DMS153 treated with DMSO at 0.1 percent for 48 hours (cell line): Measurements from ENCODE around the gene PDXK.

Source experiments
- DNase-seq: peaks from one replicate; lab custom pipeline; 2025; ENCODE audit not compliant: unreplicated experiment; lab: John Stamatoyannopoulos, UW

Gene PDXK

GRCh38 chr21:43740497-43741156 lies 21.7 kb downstream of the PDXK start:
- DNase-seq, result no peak

GRCh38 chr21:43741423-43742096 lies 22.6 kb downstream of the PDXK start:
- DNase-seq, result no peak

DNA sequence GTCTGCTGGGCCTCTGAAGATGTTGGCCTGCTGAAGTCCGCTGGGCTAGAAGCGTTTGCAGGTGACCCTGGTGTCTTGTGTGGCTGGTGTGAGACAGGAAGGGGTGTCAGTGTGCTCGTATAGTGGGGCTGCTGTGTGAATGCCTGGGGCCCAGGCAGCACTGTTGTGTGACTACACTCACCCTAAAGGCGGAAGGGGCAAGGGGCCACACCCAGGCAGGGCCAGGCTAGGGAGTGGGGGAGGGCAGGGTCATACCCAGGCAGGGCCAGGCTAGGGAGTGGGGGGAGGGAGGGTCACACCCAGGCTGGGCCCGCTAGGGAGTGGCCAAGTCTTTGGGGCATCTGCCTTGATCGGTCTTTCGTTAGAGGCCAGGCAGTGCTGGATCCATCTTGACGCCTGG lies 25.0 kb downstream of the PDXK start:
- no peak for DNase-seq

- DNase-seq, result no peak
Observed at GRCh38 chr21:43744725-43745124, 25.8 kb downstream of the PDXK start.

- no peak for DNase-seq
Observed at GRCh38 chr21:43745772-43746517, 27.0 kb downstream of the PDXK start.

DNA sequence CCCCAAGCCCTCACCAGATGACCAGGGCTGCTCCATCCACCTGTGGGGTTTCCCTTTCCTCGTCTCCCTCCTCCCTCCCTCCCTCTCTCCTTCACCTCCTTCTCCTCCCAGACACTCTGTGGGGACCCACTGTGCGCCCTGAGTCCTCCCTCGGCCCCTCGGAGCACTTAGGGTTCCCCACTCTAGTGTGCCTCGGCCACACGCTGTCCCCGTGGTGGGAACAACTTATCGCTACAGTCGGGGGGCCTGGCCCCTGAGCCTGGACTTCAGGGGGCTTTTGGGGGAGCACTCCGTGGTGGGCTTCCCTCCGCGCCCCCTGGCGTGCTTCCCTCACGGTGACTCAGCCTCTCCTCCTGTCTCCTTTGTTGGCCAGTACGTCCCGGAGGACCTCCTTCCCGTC lies 29.7 kb downstream of the PDXK start:
- DNase-seq, result no peak

GRCh38 chr21:43749651-43750262 lies 30.8 kb downstream of the PDXK start:
- DNase-seq, result no peak

GRCh38 chr21:43750339-43751033 lies 31.6 kb downstream of the PDXK start:
- DNase-seq, result no peak

GRCh38 chr21:43751955-43752591 lies 33.1 kb downstream of the PDXK start:
- DNase-seq, result no peak

DNA sequence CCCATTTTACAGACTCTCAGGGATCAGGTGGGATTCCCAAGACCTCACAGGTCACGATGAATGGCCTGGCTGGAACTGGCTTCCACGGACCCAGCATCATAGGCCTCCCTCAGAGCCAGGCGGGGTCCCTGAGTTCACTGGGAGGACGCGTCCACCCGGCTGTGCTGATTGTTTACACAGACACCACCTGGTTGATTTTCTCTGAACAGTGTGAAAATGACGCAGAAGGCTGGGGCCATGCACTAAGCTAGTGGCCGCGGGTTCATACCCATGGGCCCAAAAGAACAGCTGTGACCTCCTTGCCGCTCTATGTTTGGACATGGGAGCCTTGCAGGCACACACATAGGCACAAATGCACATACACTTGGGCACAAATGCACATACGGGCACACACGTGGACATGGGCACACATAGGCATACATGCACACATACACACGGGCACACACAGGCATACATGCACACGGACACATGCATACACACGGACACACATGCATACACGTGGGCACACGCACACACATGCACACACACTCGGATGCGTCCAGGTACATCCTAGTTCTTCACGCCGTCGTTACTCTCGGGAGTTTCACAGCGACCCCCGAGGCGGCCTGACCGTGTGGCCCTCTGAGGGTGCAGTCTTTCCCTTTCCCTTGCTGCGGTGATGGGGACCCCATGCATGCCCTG lies 34.0 kb downstream of the PDXK start:
- no peak for DNase-seq

- DNase-seq, result no peak
Observed at GRCh38 chr21:43753439-43753799, 34.5 kb downstream of the PDXK start.

DNA sequence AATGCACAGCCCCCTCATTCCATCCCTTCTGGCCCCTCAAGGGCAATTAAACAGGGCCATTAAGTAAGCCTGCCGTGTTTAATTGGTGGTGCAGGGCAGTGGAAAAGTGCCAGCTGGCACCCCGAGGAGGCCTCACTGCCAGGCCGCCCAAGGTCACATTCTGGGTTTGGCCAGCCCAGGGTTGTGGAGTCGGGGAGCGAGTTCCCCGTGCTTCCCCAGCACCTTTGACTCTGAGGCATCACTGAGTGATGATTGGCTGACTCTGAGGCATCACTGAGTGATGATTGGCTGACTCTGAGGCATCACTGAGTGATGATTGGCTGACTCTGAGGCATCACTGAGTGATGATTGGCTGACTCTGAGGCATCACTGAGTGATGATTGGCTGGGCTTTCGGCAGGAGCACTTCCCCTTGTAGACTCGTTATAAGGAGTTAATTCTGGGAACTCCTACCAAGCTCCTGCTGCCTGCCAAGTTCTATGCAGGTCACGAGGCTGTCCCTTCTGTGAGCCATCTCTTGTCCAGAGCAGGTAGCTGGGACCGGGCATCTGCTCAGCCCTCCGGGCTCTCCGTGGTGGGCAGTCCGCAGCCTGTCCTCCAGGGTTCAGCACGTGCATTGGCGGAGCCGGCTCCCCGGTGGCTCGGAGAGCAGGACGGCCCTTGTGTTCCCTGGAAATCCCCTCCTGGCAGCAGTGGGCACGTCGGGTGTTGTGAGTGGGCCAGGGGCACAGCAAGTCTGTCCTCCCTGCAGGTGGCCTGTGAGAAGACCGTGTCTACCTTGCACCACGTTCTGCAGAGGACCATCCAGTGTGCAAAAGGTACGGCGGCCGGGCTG lies 36.2 kb downstream of the PDXK start:
- DNase-seq, result no peak

- DNase-seq, result no peak
Observed at GRCh38 chr21:43755820-43756594, 37.1 kb downstream of the PDXK start.

GRCh38 chr21:43757601-43758000 lies 38.7 kb downstream of the PDXK start:
- DNase-seq, result no peak

DNA sequence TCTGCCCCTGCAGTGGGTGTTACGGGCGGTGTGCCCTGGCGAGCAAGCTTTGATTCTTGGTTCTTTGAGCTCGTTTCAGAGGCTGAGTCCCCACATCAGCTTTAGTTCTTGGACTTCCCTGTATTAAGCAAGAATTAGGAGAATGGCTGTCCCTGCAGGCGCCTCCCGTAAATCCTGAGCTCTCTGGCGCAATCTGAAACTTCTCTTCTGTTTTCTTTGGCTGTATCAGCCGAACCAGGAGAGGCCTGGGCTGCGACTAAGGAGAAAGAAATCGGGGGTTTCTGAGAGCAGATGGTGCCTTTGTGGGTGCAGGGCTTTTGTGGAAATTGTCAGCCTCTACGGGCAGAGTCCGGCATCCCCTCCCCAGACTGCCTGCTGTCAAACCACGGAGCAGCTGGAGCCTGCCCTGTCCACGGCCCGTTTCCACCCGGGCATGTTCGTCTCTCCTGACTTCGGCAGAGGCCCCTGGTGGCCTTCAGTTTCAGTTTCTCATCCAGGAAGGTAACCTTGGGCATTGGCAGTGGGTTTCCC lies 39.2 kb downstream of the PDXK start:
- DNase-seq, result no peak

- DNase-seq, result no peak
Observed at GRCh38 chr21:43758811-43759210, 39.9 kb downstream of the PDXK start.

DNA sequence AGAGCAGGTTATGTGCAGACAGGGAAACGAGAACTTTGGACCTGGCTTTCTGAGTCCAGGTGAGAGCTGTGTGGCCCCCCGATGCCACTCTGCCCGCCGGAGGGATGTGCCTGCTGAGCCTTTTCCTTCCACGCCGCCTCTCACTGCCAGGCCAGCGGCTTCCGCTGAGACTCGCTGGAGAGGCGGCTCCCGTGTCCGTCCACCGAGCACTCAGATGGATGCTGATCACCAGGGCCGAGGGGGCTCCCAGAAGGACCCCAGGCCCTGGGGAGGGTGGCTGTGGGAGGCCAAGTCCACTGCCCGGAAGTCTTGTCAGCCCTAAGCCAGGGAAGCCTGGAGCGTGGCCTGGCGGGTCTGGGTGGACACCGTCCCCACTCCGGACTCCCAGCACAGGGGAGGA lies 40.7 kb downstream of the PDXK start:
- no peak for DNase-seq

DNA sequence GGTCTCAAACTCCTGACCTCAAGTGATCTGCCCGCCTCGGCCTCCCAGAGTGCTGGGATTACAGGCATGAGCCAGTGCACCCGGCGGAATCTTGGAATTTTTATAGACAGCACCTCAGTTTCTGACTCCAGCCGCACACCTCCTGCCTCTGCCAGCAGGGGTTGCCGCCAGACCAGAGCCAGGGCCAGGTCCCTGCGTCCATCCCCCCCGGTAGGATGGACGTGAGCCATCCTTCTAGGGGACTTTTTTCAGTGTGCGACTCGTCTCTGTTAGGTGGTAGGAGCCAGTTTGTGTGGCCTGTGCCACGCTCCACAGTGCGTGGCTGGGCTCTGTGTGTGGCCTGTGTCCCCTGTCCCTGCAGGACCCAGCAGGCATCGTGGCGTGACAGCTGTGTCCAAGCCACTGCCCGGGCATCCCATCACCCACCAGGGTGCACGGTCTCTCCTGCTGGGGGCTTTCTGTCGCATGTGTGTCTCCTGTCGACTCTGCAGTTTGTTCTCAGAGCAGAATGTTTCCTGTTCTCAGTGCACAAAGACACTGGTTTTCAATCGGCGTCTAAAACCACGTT lies 41.5 kb downstream of the PDXK start:
- no peak for DNase-seq
